HG02870 (cell line): ENCODE results near the gene LRCH1.
A peak's percentile ranks its signal among the peaks of the same experiment; 100 is the strongest.
"Not testable (repeated sequence)": the region's sequence is repeated elsewhere in the genome, so short reads cannot be mapped to it uniquely, and the experiment has no call there.

Experiments
- ATAC-seq: cut with Tn5 transposase; IDR thresholded peaks from one replicate; pipeline ENCODE4 v1.9.1; 2021; ENCODE audit warnings: mild to moderate bottlenecking, moderate library complexity; ENCODE audit not compliant: unreplicated experiment

The LRCH1 gene

GRCh38 chr13:46747031-46747820 lies 194.3 kb downstream of the LRCH1 start:
- no peak for ATAC-seq

GRCh38 chr13:46748300-46748699 lies 195.3 kb downstream of the LRCH1 start:
- no peak for ATAC-seq

- ATAC-seq = no peak
Observed at GRCh38 chr13:46749951-46750350, 197.0 kb downstream of the LRCH1 start.

- peak; percentile 85 for ATAC-seq
Observed at GRCh38 chr13:46751811-46752635, 199.1 kb downstream of the LRCH1 start.

- no peak for ATAC-seq
Observed at GRCh38 chr13:46753137-46753536, 200.2 kb downstream of the LRCH1 start.

DNA sequence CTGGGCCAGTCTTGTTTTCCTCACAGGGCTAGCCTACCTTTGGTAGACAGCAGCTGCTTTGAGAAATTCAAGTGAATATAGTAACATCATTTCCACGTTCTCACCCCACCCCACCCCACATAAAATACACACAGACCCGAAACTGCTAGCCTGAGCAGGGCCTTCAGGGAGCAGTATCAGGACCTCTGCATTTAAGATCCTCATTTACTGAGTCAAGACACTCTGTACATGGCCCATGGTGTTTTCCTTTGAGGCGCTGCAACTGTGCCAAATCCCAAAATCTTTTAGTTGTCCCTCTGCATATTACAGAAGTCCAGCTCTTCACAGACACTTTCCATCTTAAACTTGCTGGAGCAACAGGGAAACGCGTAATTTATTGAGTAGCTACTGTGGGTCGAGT lies 200.9 kb downstream of the LRCH1 start:
- no peak for ATAC-seq

GRCh38 chr13:46754812-46755211 lies 201.8 kb downstream of the LRCH1 start:
- no peak for ATAC-seq

GRCh38 chr13:46755508-46755907 lies 202.5 kb downstream of the LRCH1 start:
- ATAC-seq = not testable (repeated sequence)

GRCh38 chr13:46756977-46757376 lies 204.0 kb downstream of the LRCH1 start:
- no peak for ATAC-seq

GRCh38 chr13:46757640-46758039 lies 204.7 kb downstream of the LRCH1 start:
- no peak for ATAC-seq

GRCh38 chr13:46759846-46760245 lies 206.9 kb downstream of the LRCH1 start:
- ATAC-seq = no peak

- ATAC-seq = no peak
Observed at GRCh38 chr13:46761174-46761573, 208.2 kb downstream of the LRCH1 start.

DNA sequence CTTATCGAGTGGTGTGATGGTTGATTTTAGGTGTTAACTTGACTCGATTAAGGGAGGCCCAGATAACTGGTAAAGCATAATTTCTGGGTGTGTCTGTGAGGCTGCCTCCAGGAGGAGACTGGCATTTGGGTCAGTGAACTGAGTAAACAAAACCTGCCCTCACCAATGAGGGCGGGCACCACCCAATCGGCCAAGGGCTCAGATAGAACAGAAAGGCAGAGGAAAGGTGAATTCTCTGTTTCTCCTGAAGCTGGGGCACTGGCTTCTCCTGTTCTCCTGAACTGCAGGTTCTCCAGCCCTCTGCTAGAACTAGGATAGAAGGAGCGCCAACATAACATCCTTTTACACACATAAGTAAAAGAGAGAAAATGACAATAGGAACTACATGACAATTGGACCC lies 208.9 kb downstream of the LRCH1 start:
- ATAC-seq = no peak

- ATAC-seq = not testable (repeated sequence)
Observed at GRCh38 chr13:46769925-46770324, 217.0 kb downstream of the LRCH1 start.

GRCh38 chr13:46771693-46772092 lies 218.7 kb downstream of the LRCH1 start:
- ATAC-seq = no peak

DNA sequence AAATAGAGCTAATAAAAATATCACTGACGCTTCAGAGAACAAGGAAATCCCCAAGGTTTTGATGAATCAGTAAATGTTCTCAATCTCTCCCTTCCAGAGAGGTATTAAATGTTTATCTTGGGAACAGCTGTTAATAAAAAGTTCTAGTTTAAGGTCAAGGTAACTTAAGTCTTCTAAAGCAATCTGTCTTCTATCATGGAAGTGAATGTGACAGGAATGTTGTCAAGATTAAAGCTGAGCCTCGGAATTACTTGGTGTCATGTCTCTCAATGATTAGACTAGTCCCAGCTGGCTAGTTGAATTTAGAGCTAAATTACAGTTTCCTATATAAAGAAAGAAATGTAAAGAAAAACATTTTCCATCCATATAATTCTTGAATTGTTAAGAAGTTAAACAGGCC lies 220.6 kb downstream of the LRCH1 start:
- ATAC-seq = no peak

DNA sequence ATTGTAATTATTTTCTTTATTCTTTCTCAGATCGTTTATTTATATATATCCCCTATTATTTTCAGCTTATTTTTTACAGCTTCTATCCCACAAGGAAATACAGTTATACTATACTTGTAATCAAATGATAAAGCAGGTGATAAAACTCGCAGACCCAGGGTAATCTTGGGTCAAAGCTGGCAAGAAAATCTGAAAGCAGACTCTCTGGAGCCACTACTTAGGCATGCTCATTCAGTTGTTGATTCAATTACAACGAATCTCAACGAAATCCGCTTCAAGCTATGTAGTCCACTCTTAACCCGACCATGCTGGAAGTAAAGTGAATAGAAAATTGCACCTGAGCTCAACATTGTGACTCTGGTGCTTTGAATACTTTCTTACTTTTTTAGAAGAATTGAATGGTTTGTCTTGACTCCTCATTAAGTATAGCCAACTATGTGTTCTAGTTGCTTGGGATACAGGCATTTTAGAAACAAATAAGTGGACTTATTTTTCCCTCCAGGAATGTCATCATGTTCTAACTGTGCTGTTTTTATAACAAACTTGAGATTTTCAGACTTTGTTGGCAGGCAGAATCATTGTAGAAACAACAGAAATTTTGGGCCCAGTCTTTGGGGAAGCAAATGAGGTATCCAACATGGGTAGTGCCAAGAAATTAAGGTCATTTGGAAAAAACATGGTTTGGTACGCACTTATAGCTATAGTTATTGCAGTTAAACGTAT lies 222.6 kb downstream of the LRCH1 start:
- no peak for ATAC-seq

DNA sequence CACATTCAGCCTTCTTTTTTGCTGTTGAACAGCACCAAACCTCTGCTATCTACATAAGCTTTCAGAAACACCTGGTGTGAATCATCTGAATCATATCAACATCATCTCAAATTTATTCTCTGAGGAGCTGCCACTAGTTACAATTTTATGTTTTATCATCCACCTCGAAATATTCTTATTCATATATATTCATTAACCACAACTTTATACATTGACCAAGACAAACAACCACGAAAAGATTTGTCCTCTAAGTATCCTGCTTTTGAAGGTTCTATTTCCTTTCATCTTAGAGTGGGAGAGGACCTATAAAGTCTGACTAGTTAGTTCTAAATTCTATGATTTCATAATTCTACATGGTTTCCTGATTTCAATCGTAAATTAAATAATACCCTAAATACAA lies 225.1 kb downstream of the LRCH1 start:
- no peak for ATAC-seq

- no peak for ATAC-seq
Observed at GRCh38 chr13:46778890-46779289, 225.9 kb downstream of the LRCH1 start.

DNA sequence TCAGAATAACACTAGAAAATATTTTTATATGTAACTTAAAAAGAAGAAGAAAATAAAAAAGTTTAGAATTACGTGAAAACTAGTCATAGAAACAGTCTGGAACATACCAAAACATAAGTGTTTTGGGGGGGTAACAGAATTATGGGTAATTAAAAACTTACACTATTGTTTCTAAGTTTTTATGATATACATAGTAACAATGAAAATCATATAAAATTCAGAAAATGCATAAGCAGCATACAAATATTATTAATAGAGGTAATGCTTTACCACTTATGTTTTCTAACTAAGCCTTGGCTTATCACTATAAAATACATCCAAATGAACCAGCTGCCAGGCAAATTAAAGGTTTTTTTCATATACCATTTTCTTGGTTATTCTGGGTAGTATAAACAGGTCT lies 229.1 kb downstream of the LRCH1 start:
- no peak for ATAC-seq

DNA sequence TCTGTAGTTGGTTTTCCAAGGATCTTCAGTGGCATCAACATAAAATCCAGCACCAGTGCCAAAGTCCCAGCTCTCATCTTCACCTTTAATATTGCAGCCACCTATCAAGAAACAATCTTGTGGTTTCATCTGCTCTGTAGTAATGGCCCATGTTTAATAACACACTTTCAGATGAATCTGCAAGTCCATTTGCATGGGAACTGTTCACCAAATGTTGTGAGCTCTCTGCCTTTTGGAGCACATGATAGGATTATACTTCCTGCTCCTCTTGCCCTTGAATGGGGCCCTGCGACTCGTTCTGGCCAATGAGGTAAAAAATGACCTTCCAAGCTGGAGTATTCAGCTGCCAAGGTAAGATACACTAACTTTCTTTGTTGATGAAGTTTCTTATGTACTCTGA lies 229.7 kb downstream of the LRCH1 start:
- ATAC-seq = no peak

DNA sequence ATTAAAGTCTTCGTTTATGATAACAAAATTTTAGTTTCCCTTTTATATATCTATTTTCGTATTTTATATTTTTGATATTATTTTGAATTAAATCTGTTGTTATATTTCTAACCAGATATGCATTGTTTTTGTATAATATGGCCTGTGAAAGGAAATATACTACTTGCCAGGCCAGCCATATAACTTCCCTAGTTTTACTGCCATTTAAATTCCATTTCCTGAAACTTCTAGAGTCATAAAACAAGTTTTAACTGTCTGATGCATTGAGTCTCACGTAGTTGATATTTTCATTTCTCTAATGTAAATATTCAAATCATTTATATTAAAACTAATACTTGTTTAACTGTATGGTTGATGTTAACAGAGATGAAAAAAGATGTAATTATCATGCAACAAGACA lies 230.5 kb downstream of the LRCH1 start:
- no peak for ATAC-seq
